BE2C (cell line): ENCODE results near the gene SOHLH1.

Source experiments
- DNase-seq: peaks from one replicate; pipeline ENCODE4 v3.0.0-alpha.2; 2020
- H3K27me3 ChIP-seq: fragments of 250-450 bp; sonication (Bioruptor Pico); 2 replicates; pipeline ENCODE4 v1.5.1; 2020; ENCODE audit warnings: mild to moderate bottlenecking
- H3K36me3 ChIP-seq: fragments of 250-450 bp; sonication (Bioruptor Pico); 2 replicates; pipeline ENCODE4 v1.5.1; 2020; ENCODE audit warnings: mild to moderate bottlenecking
- H3K4me1 ChIP-seq: fragments of 250-450 bp; sonication (Bioruptor Pico); 2 replicates; pipeline ENCODE4 v1.5.1; 2020
- H3K4me3 ChIP-seq: 2 replicates; pipeline ENCODE4 v1.5.1; 2011; ENCODE audit warnings: low read depth, low read length
- H3K9me3 ChIP-seq: fragments of 250-450 bp; sonication (Bioruptor Pico); 2 replicates; pipeline ENCODE4 v1.5.1; 2020
- TF ChIP-seq, protein P1 (sequence below): IDR thresholded peaks from 2 replicates; pipeline ENCODE4 v1.5.1; 2012; ENCODE audit warnings: mild to moderate bottlenecking, low read depth, low read length

Gene SOHLH1

DNA sequence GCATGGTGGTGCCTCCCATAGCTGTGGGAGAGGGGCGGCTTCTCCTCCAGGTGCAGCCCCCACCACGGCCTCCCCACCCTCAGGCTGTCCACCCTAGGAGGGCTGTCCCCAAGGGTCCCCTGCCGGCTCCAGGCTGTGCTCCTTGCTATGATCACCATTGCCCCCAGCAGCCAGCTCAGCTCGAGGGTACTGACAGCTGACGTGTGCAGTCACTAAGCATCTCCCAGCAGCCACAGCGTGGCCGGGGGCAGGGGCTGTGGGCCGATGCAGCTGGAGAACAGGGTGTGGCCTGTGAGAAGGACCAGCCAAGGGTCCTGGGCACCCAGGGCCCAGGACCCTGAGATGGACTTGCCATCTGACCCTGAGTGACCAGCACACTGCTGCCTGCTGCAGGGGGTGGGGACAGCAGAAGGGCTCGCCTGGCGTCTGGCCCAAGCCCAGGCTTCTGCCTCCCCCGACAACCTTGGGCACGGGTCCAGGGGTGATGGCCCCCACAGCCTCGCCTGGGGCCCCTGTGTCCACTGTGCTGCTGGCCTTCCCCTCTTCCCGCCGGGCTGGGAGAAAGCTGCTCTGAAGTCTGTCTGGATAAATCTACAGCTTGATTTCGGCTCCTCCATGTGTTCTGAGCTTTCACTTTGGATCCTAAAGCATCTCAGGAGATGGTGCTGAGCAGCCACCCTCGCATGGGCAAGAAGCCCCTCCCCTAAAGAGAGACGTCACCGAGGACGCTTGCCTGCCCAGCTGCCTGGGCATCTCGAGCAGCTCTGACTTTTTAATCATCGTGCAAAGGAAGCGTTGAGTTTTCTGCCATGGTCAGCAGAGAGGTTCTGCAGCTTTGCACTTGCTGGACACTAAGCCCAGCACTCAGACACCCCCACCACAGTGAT is 8.2 kb upstream of the SOHLH1 start:
- peaks cover 40% of the 10 kb centered on the region for H3K4me1 ChIP-seq
- H3K4me3 ChIP-seq = no peak overlapping the region
- no peak for DNase-seq
- no peaks in the 10 kb centered on the region for H3K9me3 ChIP-seq
- no peaks in the 10 kb centered on the region for H3K27me3 ChIP-seq
- TF ChIP-seq, protein P1, sequence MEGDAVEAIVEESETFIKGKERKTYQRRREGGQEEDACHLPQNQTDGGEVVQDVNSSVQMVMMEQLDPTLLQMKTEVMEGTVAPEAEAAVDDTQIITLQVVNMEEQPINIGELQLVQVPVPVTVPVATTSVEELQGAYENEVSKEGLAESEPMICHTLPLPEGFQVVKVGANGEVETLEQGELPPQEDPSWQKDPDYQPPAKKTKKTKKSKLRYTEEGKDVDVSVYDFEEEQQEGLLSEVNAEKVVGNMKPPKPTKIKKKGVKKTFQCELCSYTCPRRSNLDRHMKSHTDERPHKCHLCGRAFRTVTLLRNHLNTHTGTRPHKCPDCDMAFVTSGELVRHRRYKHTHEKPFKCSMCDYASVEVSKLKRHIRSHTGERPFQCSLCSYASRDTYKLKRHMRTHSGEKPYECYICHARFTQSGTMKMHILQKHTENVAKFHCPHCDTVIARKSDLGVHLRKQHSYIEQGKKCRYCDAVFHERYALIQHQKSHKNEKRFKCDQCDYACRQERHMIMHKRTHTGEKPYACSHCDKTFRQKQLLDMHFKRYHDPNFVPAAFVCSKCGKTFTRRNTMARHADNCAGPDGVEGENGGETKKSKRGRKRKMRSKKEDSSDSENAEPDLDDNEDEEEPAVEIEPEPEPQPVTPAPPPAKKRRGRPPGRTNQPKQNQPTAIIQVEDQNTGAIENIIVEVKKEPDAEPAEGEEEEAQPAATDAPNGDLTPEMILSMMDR = no peak
- H3K36me3 ChIP-seq = no peaks in the 10 kb centered on the region

DNA sequence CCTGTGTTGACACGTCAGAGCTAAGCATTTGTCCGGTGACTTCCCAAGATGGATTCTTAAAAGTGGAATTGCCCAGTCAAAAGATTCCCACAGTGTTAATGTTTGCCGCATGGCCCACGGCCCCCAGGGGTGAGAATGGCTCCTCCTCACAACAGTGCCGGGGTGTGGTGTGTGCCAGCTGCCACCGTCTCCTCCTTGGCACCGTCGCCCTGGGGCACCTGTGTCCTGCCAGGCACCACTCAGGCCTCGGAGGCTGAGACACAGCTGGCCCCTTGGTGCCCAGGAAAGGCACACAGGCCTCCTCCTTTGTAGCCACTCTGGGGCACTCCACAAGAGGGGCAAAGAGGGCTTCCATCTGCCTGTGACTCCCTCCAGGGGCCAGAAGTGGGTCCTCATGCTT is 7.0 kb upstream of the SOHLH1 start:
- Histone ChIP-seq H3K36me3 (no peaks in the 10 kb centered on the region), H3K27me3 (no peaks in the 10 kb centered on the region), H3K4me3 (no peak overlapping the region), H3K4me1 (peaks cover 31% of the 10 kb centered on the region), H3K9me3 (no peaks in the 10 kb centered on the region)
- TF ChIP-seq, protein P1 = no peak
- DNase-seq = no peak

DNA sequence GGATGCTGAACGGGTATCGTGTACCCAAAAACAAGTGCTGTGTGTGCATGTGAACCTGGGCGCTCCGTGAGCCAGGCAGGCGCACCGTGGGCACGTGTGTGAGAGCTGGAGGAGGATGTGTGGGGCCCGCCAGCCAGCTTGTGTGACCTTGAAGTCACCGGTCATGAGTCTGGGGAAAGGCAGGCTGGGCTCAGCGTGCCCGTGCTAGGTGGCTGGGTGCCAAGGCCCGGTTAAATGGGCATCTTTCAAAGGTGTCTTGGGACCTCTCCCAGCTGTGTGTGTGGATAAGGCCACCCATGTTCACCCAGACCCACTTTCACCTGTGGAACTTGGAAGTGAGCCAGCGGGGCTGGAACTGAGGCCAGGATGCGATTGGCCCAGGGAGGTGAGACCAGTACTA is 6.1 kb upstream of the SOHLH1 start:
- TF ChIP-seq, protein P1 = no peak
- no peaks in the 10 kb centered on the region for H3K27me3 ChIP-seq
- peaks cover 31% of the 10 kb centered on the region for H3K4me1 ChIP-seq
- H3K9me3 ChIP-seq = no peaks in the 10 kb centered on the region
- peak; percentile 57 for DNase-seq
- H3K4me3 ChIP-seq = peak overlapping the region; percentile 30; the same call in 1 of the 2 replicates
- no peaks in the 10 kb centered on the region for H3K36me3 ChIP-seq

DNA sequence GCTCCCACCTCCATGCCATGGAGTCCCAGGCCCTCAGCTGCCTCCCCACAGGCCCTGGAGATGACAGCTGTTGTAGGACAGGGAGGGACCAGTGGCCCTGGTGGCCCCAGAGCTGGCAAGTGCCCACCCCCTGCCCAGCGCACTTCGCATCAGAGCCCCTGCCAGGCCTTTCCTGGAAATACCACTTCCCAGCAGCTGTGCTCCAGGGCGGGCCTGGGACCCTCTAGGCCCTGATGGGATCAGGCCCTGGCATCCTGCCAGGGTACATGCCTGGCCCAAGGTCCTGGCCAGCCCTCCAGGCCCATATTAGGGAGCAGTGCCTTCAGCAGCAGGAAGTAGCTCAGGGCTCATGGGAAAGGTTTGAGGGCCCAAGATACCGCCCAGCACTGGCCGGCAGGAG is 5.2 kb upstream of the SOHLH1 start:
- H3K9me3 ChIP-seq = no peaks in the 10 kb centered on the region
- H3K27me3 ChIP-seq = no peaks in the 10 kb centered on the region
- H3K36me3 ChIP-seq = no peaks in the 10 kb centered on the region
- H3K4me3 ChIP-seq = peak overlapping the region; percentile 30
- TF ChIP-seq, protein P1 = no peak
- peaks cover 31% of the 10 kb centered on the region for H3K4me1 ChIP-seq
- peak; percentile 94 for DNase-seq

DNA sequence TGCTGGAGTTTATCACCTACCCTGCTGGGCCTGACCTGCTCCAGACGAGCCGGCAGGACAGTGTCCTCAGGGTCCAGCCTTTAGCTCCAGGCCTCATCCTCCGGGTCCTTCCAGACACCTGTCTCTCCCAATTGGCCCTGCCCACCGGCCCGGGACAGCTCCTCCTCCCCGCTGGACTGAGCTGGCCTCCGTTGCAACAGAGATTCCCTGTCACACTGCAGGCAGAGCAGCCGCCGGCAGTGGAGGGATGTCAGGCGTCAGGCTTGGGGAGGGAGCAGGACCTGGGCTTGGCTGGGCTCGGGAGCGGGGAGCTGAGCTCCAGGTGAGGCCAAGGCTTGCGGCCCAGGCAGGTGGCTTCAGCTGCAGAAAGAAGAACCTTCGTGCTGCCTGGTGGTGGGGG is 4.4 kb upstream of the SOHLH1 start:
- Histone ChIP-seq H3K36me3 (no peaks in the 10 kb centered on the region), H3K4me3 (no peak overlapping the region), H3K27me3 (no peaks in the 10 kb centered on the region), H3K9me3 (no peaks in the 10 kb centered on the region), H3K4me1 (peaks cover 31% of the 10 kb centered on the region)
- TF ChIP-seq, protein P1 = no peak
- no peak for DNase-seq
